Epithelial cell of proximal tubule (primary cell): Measurements from ENCODE around the gene HCFC1R1. TPM values are rescaled to one million over a fixed set of nuclear protein-coding genes. Genes with fewer than 3 reads are reported as not detected.

Experiments used
- DNase-seq: peaks from one replicate; pipeline ENCODE4 v3.0.0-alpha.2; 2011; ENCODE audit warnings: low read depth
- H3K4me3 ChIP-seq: 2 replicates; pipeline ENCODE4 v1.5.1; 2011; ENCODE audit warnings: low read depth, mild to moderate bottlenecking, low read length
- CTCF ChIP-seq: conservative IDR thresholded peaks from 2 replicates; pipeline ENCODE4 v1.5.1; 2012; ENCODE audit warnings: low read depth, mild to moderate bottlenecking, low read length
- total RNA-seq: library from RNA; depleted of rRNA; stranded (reverse); fragments of >200 nt; gene quantifications from 2 replicates; pipeline ENCODE4 v1.2.3, GENCODE V29; 2015

Gene HCFC1R1
- total RNA-seq, 1 donor from 2014 or later: 39.0 TPM

DNA sequence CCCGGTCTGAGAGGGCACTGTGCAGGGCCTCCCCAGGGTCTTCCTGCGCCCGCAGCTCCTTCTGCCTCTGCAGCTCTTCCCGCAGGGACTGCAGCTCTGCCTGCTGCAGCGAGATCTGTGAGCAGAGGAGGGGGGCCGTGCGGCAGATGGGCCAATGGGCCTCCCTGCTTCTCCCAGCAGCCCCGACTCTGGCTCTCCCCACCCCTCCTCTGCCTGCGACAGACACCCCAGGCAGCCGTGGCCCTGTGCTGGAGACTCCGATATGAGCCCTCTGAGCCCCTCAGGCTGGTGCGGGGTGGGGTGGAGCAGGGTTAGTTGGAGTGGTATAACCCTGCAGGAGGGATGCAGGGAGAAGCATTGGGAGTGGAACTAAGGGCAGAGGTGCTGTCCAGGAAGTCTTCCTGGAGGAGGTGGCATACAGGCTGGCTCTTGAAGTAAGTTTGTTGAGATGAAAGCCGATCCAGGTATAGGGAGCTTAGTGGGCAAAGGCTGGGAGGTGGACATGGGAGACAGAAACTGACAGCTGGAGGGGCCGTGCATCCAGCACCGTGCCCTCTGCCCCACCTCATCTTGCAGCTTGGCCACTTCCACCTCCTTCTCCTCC is 5.1 kb upstream of the HCFC1R1 start:
- TF ChIP-seq CTCF: no peak
- H3K4me3 ChIP-seq: no peak overlapping the region
- no peak for DNase-seq

- TF ChIP-seq CTCF: peak; percentile 69
- DNase-seq: no peak
- peak overlapping the region; percentile 14 for H3K4me3 ChIP-seq
Measured at GRCh38 chr16:3027983-3028715, 4.4 kb upstream of the HCFC1R1 start.

GRCh38 chr16:3027489-3027795 is 3.7 kb upstream of the HCFC1R1 start:
- DNase-seq: no peak
- no peak for TF ChIP-seq CTCF
- no peak overlapping the region for H3K4me3 ChIP-seq

- TF ChIP-seq CTCF: no peak
- no peak overlapping the region for H3K4me3 ChIP-seq
- DNase-seq: no peak
Measured at GRCh38 chr16:3026609-3027488, 3.1 kb upstream of the HCFC1R1 start.

GRCh38 chr16:3026003-3026378 is 2.2 kb upstream of the HCFC1R1 start:
- no peak for TF ChIP-seq CTCF
- DNase-seq: no peak
- H3K4me3 ChIP-seq: no peak overlapping the region

DNA sequence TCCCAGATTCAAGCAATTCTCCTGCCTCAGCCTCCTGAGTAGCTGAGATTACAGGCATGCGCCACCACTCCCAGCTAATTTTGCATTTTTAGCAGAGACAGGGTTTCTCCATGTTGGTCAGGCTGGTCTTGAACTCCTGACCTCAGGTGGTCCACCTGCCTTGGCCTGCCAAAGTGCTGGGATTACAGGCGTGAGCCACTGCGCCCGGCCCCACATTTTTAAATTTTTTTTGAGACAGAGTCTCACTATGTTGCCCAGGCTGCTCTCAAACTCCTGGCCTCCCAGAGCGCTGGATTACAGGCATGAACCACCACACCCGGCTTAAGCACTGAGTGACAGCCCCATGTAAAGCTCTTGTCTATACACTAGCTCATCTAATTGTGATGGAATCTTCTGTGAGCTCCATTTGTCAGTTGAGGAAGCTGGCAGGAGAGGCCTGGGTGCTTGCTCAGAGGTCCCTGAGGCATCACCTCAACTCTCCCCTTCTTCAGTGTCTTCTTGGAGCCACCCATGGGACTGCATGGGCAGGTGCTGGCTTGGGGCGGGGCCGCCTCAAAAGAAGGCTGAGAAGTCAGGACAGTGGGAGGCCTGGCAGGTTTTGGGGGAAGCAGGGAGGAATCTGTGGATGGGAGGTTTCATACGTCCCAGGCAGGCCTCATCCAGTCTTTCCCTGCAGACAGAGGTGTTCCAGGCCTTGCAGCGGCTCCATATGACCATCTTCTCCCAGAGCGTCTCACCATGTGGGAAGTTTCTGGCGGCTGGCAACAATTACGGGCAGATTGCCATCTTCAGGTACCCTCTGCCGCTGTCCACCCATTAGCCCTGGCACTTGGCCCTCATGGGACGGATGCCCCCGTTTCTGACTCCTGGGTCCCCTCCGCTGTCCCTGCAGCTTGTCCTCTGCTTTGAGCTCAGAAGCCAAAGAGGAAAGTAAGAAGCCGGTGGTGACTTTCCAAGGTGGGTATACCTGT is 1.6 kb upstream of the HCFC1R1 start:
- no peak overlapping the region for H3K4me3 ChIP-seq
- no peak for DNase-seq
- TF ChIP-seq CTCF: no peak
